Smooth muscle cell (in vitro differentiated cells): ENCODE data around the gene NUFIP2. TPM values are rescaled to one million over a fixed set of nuclear protein-coding genes. Genes with fewer than 3 reads are reported as not detected.

Source experiments
- DNase-seq: peaks from one replicate; lab custom pipeline; 2025; ENCODE audit not compliant: unreplicated experiment; lab: John Stamatoyannopoulos, UW
- H2AFZ ChIP-seq: fragments of 200-600 bp; sonication (generic); 2 replicates; pipeline ENCODE4 v1.6.0; 2016; ENCODE audit warnings: antibody characterized with exemption, low read depth, mild to moderate bottlenecking
- H3F3A ChIP-seq: fragments of 200-600 bp; sonication (generic); 2 replicates; pipeline ENCODE4 v1.6.0; 2017; ENCODE audit warnings: antibody characterized with exemption, low read depth
- H3K27ac ChIP-seq: fragments of 200-600 bp; sonication (generic); 2 replicates; pipeline ENCODE4 v1.5.1; 2016; ENCODE audit warnings: low read depth, mild to moderate bottlenecking
- H3K27me3 ChIP-seq: fragments of 200-600 bp; sonication (generic); 2 replicates; pipeline ENCODE4 v1.6.1; 2016; ENCODE audit warnings: low read depth, mild to moderate bottlenecking
- H3K36me3 ChIP-seq: fragments of 200-600 bp; sonication (generic); 2 replicates; pipeline ENCODE4 v1.5.1; 2016; ENCODE audit warnings: low read depth
- H3K4me1 ChIP-seq: fragments of 200-600 bp; sonication (generic); 2 replicates; pipeline ENCODE4 v1.5.1; 2016; ENCODE audit warnings: low read depth
- H3K4me2 ChIP-seq: fragments of 200-600 bp; sonication (generic); 2 replicates; pipeline ENCODE4 v1.6.0; 2016; ENCODE audit warnings: mild to moderate bottlenecking
- H3K4me3 ChIP-seq: fragments of 200-600 bp; sonication (generic); 2 replicates; pipeline ENCODE4 v1.5.1; 2016; ENCODE audit warnings: mild to moderate bottlenecking
- H3K79me2 ChIP-seq: fragments of 200-600 bp; sonication (generic); 2 replicates; pipeline ENCODE4 v1.6.0; 2016; ENCODE audit warnings: low read depth, mild to moderate bottlenecking
- H3K9ac ChIP-seq: fragments of 200-600 bp; sonication (generic); 2 replicates; pipeline ENCODE4 v1.6.0; 2016; ENCODE audit warnings: low read depth
- H3K9me3 ChIP-seq: fragments of 200-600 bp; sonication (generic); replicated peaks from 2 replicates; pipeline ENCODE4 v1.5.1; 2016; ENCODE audit warnings: low read depth
- H4K20me1 ChIP-seq: fragments of 200-600 bp; sonication (generic); 2 replicates; pipeline ENCODE4 v1.6.0; 2016; ENCODE audit warnings: low read depth
- CTCF ChIP-seq: fragments of 200-600 bp; sonication (generic); IDR thresholded peaks from 2 replicates; pipeline ENCODE4 v1.5.1; 2017; ENCODE audit warnings: borderline replicate concordance, mild to moderate bottlenecking, antibody characterized with exemption; ENCODE audit not compliant: insufficient read depth, poor library complexity, severe bottlenecking
- WGBS: methylation state at CpG from one replicate; pipeline ENCODE4 v1.1.7; 2016; ENCODE audit warnings: low lambda C conversion rate; 5-methylcytosine and 5-hydroxymethylcytosine counted together
- polyA plus RNA-seq: library from polyadenylated mRNA; unstranded; fragments of >200 nt; fragmentation: Nextera tagmentation; extraction: Ambion mirVana; gene quantifications from 2 replicates; pipeline ENCODE4 v1.2.1, GENCODE V29; 2016
- total RNA-seq: library from RNA; depleted of rRNA; stranded (reverse); fragments of >200 nt; gene quantifications from 2 replicates; pipeline ENCODE4 v1.2.3, GENCODE V29; 2014

NUFIP2 gene
- total and polyA plus RNA-seq, 2 experiments from 2014 or later, result 8.9 to 50.3 TPM

- H3F3A ChIP-seq, result peaks cover 22% of the 10 kb centered on the region
- no peak for TF ChIP-seq CTCF
- no peak overlapping the region for H3K9ac ChIP-seq
- no peaks in the 10 kb centered on the region for H3K9me3 ChIP-seq
- H3K36me3 ChIP-seq, result no peaks in the 10 kb centered on the region
- H3K79me2 ChIP-seq, result no peaks in the 10 kb centered on the region
- H4K20me1 ChIP-seq, result no peaks in the 10 kb centered on the region
- H3K27ac ChIP-seq, result no peak overlapping the region
- H3K4me1 ChIP-seq, result peaks cover 30% of the 10 kb centered on the region
- H3K4me2 ChIP-seq, result no peak overlapping the region
- H3K27me3 ChIP-seq, result no peaks in the 10 kb centered on the region
- WGBS, result 95% methylated on average over 6 of the region's 6 CpGs
- no peak overlapping the region for H2AFZ ChIP-seq
- DNase-seq, result no peak
- H3K4me3 ChIP-seq, result no peak overlapping the region
Observed at GRCh38 chr17:29242790-29243189, 51.2 kb downstream of the NUFIP2 start.

GRCh38 chr17:29242051-29242450 is 51.9 kb downstream of the NUFIP2 start:
- Histone ChIP-seq H3K4me3 (no peak overlapping the region), H3K4me1 (peaks cover 30% of the 10 kb centered on the region), H3K27ac (peak overlapping the region; percentile 86), H3F3A (peaks cover 22% of the 10 kb centered on the region), H3K79me2 (no peaks in the 10 kb centered on the region), H3K4me2 (no peak overlapping the region), H3K36me3 (no peaks in the 10 kb centered on the region), H3K9me3 (no peaks in the 10 kb centered on the region), H2AFZ (no peak overlapping the region), H3K27me3 (no peaks in the 10 kb centered on the region), H4K20me1 (no peaks in the 10 kb centered on the region), H3K9ac (no peak overlapping the region)
- no peak for DNase-seq
- TF ChIP-seq CTCF, result no peak
- 88% methylated on average over 1 of the region's 1 CpG for WGBS

GRCh38 chr17:29240968-29241963 is 52.7 kb downstream of the NUFIP2 start:
- no peak overlapping the region for H3K4me3 ChIP-seq
- no peaks in the 10 kb centered on the region for H4K20me1 ChIP-seq
- H3K4me1 ChIP-seq, result peaks cover 23% of the 10 kb centered on the region
- WGBS, result 81% methylated on average over 9 of the region's 9 CpGs
- no peaks in the 10 kb centered on the region for H3K79me2 ChIP-seq
- no peak overlapping the region for H3K9ac ChIP-seq
- peak overlapping the region; percentile 86 for H3K27ac ChIP-seq
- H3K4me2 ChIP-seq, result peak overlapping the region; percentile 39
- no peaks in the 10 kb centered on the region for H3K9me3 ChIP-seq
- TF ChIP-seq CTCF, result no peak
- DNase-seq, result no peak
- no peaks in the 10 kb centered on the region for H3K27me3 ChIP-seq
- no peak overlapping the region for H2AFZ ChIP-seq
- no peaks in the 10 kb centered on the region for H3K36me3 ChIP-seq
- H3F3A ChIP-seq, result peaks cover 18% of the 10 kb centered on the region

GRCh38 chr17:29240477-29240876 is 53.5 kb downstream of the NUFIP2 start:
- H3K79me2 ChIP-seq, result no peaks in the 10 kb centered on the region
- no peak for TF ChIP-seq CTCF
- peaks cover 18% of the 10 kb centered on the region for H3F3A ChIP-seq
- no peaks in the 10 kb centered on the region for H4K20me1 ChIP-seq
- no peak overlapping the region for H2AFZ ChIP-seq
- H3K4me1 ChIP-seq, result peaks cover 18% of the 10 kb centered on the region
- H3K27ac ChIP-seq, result peak overlapping the region; percentile 86
- peak overlapping the region; percentile 39 for H3K4me2 ChIP-seq
- H3K9me3 ChIP-seq, result no peaks in the 10 kb centered on the region
- WGBS, result 65% methylated on average over 2 of the region's 2 CpGs
- no peaks in the 10 kb centered on the region for H3K27me3 ChIP-seq
- H3K9ac ChIP-seq, result peak overlapping the region; percentile 5
- no peaks in the 10 kb centered on the region for H3K36me3 ChIP-seq
- no peak overlapping the region for H3K4me3 ChIP-seq
- DNase-seq, result no peak
